IgD-negative memory B cell (primary cell): ENCODE data around the gene SMPDL3A. TPM values are rescaled to one million over a fixed set of nuclear protein-coding genes. Genes with fewer than 3 reads are reported as not detected.
A peak's percentile ranks its signal among the peaks of the same experiment; 100 is the strongest.
"Not testable (repeated sequence)": the region's sequence is repeated elsewhere in the genome, so short reads cannot be mapped to it uniquely, and the experiment has no call there.

Experiments
- H3K27ac Mint-ChIP-seq, 3 donors: one replicate each; pipeline ENCODE4 v1.8.0; 2020 to 2022; ENCODE audit warnings: mild to moderate bottlenecking in 3 of 3, mixed read lengths in 3 of 3, moderate library complexity in 1 of 3
- H3K27me3 Mint-ChIP-seq: one replicate; pipeline ENCODE4 v1.8.0; 2021; ENCODE audit warnings: mixed read lengths
- H3K36me3 Mint-ChIP-seq: one replicate; pipeline ENCODE4 v1.8.0; 2020; ENCODE audit warnings: mild to moderate bottlenecking, mixed read lengths
- H3K4me1 Mint-ChIP-seq, 3 donors: one replicate each; pipeline ENCODE4 v1.8.0; 2020 to 2022; ENCODE audit warnings: mixed read lengths in 3 of 3, mild to moderate bottlenecking in 1 of 3
- H3K4me3 Mint-ChIP-seq, 4 donors: one replicate each; pipeline ENCODE4 v1.8.0; 2020 to 2022; ENCODE audit warnings: mild to moderate bottlenecking in 4 of 4, mixed read lengths in 4 of 4, moderate library complexity in 3 of 4
- H3K9me3 Mint-ChIP-seq, 3 donors: one replicate each; pipeline ENCODE4 v1.8.0; 2020 to 2021; ENCODE audit warnings: mixed read lengths in 3 of 3, mild to moderate bottlenecking in 1 of 3
- polyA plus RNA-seq: library from polyadenylated mRNA; unstranded; fragments of 300-500 nt; fragmentation: Illumina TruSeq; gene quantifications from one replicate; pipeline ENCODE4 v1.2.3, GENCODE V29; 2021

SMPDL3A gene, protein sequence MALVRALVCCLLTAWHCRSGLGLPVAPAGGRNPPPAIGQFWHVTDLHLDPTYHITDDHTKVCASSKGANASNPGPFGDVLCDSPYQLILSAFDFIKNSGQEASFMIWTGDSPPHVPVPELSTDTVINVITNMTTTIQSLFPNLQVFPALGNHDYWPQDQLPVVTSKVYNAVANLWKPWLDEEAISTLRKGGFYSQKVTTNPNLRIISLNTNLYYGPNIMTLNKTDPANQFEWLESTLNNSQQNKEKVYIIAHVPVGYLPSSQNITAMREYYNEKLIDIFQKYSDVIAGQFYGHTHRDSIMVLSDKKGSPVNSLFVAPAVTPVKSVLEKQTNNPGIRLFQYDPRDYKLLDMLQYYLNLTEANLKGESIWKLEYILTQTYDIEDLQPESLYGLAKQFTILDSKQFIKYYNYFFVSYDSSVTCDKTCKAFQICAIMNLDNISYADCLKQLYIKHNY
- polyA plus RNA-seq, result 1.4 TPM

DNA sequence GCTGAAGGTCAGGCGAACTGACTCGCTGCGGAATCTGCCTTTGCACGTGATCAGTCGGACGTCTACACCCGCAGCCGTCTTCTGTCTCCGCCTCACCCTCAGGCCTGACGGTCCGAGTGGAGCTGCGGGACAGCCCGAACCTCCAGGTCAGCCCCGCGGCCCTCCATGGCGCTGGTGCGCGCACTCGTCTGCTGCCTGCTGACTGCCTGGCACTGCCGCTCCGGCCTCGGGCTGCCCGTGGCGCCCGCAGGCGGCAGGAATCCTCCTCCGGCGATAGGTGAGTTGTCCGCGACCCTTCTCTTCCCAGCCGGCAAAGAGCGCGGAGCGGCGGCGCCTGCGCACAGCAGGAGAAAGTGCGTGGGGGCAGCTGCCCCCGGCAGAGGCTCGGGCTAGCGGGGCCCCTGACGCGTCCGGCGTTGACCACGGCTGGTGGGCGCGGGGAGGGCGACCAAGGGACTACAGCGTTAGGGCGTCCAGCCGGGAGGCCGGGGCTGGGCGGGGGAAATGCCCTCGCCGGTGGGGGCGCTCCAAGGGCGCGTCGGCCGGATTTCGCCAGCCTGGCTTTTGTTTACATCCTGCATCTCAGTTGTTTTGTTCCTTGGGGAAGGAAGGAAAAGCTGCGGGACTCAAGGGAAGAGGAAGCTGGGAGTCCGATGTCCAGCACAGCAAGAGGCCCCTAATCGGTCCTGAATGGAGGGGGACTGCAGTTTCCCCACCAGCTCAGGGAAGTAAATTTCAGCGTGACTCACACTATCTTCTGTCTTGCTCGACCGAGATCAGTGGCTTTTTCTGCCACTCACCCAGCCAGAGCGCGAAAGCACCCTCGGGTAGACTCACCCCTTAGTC lies at the start of gene SMPDL3A:
Gene SMPDL3A (plus strand): TSS at position 77 of the 846 bp plus-strand sequence. CDS start 89 bp downstream, at position 166.
- Mint-ChIP-seq H3K4me3 (peak within 1 kb of the TSS; percentile 81 to 95 (median 89)), H3K27ac (peak within 1 kb of the TSS; percentile 3 to 87 (median 14)), H3K36me3 (no peaks in the 10 kb centered on the region), H3K27me3 (peaks cover 21% of the 10 kb centered on the region), H3K4me1 (peaks cover 10 to 22% (median 20%) of the 10 kb centered on the region in 3 donors), H3K9me3 (no peaks in the 10 kb centered on the region)

DNA sequence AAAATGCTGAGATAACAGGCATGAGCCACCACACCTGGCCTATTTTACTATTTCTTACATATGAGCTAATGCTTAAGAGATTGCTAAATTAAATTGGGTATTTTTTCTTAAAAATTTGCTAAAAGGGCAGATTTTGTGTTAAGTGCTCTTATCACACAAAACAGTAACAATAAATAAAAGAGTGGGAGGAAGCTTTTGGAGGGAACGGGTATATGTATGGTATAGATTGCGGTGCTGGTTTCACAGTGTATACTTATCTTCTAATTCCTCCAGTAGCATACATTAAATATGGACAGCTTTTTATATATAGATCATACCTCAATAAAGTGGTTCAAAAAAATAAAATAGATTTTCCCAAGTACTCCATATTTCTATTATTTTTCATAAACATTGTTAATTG lies 49.0 kb upstream of the SMPDL3A start:
- Mint-ChIP-seq H3K4me3 (no peak overlapping the region), H3K27ac (no peak overlapping the region), H3K27me3 (peaks cover 7% of the 10 kb centered on the region), H3K4me1 (peaks cover 0 to 5% (median 0%) of the 10 kb centered on the region in 3 donors), H3K9me3 (no peaks in the 10 kb centered on the region), H3K36me3 (no peaks in the 10 kb centered on the region)

DNA sequence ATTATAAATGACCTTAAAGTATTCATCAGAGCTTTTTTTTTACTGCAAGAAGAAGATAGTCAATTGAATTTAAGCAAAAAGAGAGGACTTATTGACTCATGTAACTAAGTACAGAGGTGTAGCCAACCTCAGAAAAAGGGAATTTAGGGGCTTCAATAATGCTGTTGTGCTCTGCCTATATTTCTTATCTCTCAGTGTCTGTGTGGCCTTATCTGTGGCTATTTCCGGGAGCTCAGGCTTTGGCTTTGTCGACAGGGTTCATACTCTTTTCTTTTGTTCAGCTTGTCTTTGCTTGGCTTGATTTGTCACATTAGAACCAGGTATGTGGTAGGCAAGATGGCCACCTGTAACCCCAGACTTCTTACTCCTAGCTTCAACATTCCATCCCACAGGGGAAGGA lies 48.1 kb upstream of the SMPDL3A start:
- Mint-ChIP-seq H3K4me1 (peaks cover 0 to 5% (median 0%) of the 10 kb centered on the region in 3 donors), H3K4me3 (peak overlapping the region in 1 of 4 donors; percentile 28), H3K36me3 (no peaks in the 10 kb centered on the region), H3K9me3 (no peaks in the 10 kb centered on the region), H3K27ac (no peak overlapping the region), H3K27me3 (peaks cover 4% of the 10 kb centered on the region)

DNA sequence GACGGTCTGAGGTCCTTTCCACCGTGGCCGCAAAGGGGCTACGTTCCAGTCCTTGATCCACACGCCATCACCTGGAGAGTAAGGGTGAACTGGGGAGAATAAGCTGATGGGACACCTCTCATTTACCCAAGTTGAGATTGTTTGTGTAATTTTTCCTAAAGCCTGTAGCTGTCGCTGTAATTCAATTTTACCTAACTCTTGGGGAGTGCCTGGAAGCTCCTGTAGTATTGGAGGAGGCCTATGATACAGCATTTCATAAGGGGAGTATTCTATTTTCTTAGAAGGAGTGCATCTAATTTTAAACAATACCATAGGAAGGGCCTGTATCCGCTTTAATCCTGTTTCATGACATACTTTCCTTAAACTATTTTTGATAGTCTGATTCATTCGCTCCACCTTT lies 44.8 kb upstream of the SMPDL3A start:
- H3K4me1 Mint-ChIP-seq, result peaks cover 4 to 18% (median 10%) of the 10 kb centered on the region in 3 donors
- H3K36me3 Mint-ChIP-seq, H3K27me3 Mint-ChIP-seq, H3K27ac Mint-ChIP-seq, H3K4me3 Mint-ChIP-seq, H3K9me3 Mint-ChIP-seq: not testable (repeated sequence)

DNA sequence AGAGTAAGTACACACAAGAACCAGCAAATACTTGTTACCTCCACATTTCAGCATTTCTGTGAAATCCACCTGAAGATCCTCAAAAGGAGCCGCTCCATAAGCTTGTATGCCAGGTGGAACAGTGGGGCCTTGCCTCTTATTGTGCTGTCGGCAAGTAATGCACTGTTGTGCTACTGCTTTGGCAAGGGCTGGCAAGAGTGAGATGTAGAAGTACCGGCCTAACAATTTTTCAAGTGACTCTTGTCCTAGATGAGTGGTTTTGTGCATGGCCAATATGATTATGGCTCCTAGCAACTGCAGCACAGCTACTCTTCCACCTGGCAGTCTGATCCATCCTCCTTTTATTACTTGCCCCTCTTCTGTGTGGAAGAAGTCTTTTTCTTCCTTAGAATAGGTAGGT lies 44.2 kb upstream of the SMPDL3A start:
- peaks cover 4 to 23% (median 12%) of the 10 kb centered on the region in 3 donors for H3K4me1 Mint-ChIP-seq
- not testable (repeated sequence) for H3K9me3 Mint-ChIP-seq, H3K27me3 Mint-ChIP-seq, H3K27ac Mint-ChIP-seq, H3K36me3 Mint-ChIP-seq
- H3K4me3 Mint-ChIP-seq, result peak overlapping the region in 2 of 4 donors; percentile 12 to 39

DNA sequence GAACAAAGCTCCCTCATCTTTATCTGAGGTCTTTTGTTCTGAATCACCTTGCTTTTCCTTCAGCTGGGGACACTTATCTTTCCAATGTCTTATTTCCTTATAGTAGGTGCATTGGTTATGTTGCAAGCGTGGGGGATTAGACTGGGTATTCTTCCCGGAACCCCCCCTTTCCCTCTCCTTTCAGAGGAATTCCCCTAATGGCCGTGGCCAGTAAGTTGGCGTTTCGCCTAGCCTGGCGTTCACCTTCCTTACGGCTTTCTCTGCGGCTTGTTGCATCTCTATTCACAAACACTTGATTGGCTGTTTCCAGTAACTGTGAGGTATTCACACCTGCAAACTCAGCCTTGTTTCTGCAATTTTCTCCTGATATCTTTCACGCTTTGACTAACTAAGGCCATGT lies 42.4 kb upstream of the SMPDL3A start:
- Mint-ChIP-seq H3K27ac (no peak overlapping the region), H3K4me3 (no peak overlapping the region), H3K9me3 (peaks cover 0 to 5% (median 0%) of the 10 kb centered on the region in 3 donors), H3K36me3 (no peaks in the 10 kb centered on the region), H3K27me3 (peaks cover 4% of the 10 kb centered on the region), H3K4me1 (peaks cover 15 to 30% (median 25%) of the 10 kb centered on the region in 3 donors)

DNA sequence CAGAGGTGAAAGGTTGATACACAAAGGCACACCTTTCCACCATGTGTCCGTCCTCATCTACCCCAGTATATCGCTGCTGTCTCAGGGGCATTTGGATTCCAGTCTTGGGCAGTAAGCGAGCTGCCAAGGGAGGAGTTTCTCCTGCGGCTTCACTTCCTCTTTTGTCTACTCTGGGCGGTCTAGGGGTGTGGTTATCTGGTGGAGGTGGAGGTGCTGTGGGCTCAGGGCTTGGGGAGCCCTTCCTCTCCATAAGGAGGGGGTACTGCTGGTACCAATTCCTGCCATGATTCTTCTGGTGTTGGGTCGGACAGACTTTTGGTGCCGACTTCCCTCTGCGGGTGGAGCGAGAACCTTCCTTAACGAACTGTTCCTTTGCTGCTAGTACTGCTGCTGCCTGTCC lies 41.5 kb upstream of the SMPDL3A start:
- no peaks in the 10 kb centered on the region for H3K36me3 Mint-ChIP-seq
- H3K27ac Mint-ChIP-seq, result peak overlapping the region in 1 of 3 donors; percentile 5
- H3K27me3 Mint-ChIP-seq, result peaks cover 4% of the 10 kb centered on the region
- peaks cover 0 to 5% (median 0%) of the 10 kb centered on the region in 3 donors for H3K9me3 Mint-ChIP-seq
- peaks cover 22 to 36% (median 31%) of the 10 kb centered on the region in 3 donors for H3K4me1 Mint-ChIP-seq
- H3K4me3 Mint-ChIP-seq, result peak overlapping the region in 2 of 4 donors; percentile 9 to 45

DNA sequence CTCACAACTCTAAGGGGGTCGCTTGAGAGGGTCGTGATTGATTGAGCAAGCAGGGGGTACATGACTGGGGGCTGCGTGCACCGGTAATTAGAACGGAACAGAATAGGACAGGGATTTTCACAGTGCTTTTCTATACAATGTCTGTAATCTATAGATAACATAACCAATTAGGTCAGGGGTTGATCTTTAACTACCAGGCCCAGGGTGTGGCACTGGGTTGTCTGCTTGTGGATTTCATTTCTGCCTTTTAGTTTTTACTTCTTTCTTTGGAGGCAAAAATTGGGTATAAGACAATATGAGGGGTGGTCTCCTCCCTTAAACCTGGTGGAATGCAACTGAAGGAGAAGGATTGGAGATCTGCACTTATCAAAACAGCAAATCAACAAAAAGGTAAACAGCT lies 40.1 kb upstream of the SMPDL3A start:
- not testable (repeated sequence) for H3K27ac Mint-ChIP-seq, H3K27me3 Mint-ChIP-seq, H3K9me3 Mint-ChIP-seq, H3K36me3 Mint-ChIP-seq
- Mint-ChIP-seq H3K4me3 (peak overlapping the region in 1 of 4 donors; percentile 36), H3K4me1 (peaks cover 27 to 45% (median 34%) of the 10 kb centered on the region in 3 donors)

DNA sequence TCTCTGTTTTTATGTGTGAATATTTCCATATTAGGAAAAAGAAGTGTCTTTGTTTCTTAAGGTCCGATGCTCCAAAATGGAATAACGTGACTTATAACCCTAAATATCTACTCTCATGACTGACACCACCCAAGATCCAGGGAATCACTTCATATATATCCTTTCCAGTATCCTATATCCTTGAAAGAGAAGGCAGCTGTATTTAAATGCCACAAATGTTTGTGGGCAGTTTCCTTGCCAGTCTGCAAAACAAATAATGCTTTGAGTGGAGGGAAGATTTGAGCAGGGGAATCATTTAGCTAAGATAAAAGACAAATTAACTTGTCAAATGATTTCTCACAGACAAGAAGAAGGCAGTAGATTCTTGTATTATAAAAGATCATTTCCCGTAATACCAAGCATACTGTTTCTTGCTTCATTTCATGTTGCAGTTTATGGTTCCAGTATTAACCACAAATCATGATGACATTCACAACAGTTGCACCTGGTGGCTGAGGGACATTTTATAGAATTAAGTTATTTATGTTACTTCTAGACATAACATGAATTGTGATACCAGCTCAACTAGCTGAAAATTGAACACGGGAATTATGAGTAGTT lies 39.5 kb upstream of the SMPDL3A start:
- no peak overlapping the region for H3K27ac Mint-ChIP-seq
- no peaks in the 10 kb centered on the region for H3K36me3 Mint-ChIP-seq
- peak overlapping the region in 1 of 4 donors; percentile 36 for H3K4me3 Mint-ChIP-seq
- H3K4me1 Mint-ChIP-seq, result peaks cover 27 to 41% (median 34%) of the 10 kb centered on the region in 3 donors
- H3K9me3 Mint-ChIP-seq, result peaks cover 0 to 5% (median 0%) of the 10 kb centered on the region in 3 donors
- no peaks in the 10 kb centered on the region for H3K27me3 Mint-ChIP-seq

DNA sequence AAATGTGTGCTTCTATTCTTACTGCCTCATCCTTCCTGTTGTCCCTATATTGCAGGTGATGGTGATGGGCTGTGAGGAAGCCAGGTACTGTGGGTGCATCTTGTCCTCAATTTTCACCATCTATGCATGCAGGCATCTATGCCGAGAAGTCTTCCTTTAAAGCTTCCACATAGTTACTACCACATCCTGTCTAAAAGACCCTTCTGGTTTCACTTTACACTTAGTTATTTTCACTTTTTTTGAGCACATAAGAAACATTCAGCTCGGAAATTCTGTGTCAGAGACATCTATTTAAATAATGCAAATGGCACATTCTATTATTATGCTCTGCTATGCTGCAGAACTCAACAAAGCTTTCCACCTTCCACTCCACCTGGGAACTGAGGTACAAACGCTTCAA lies 37.7 kb upstream of the SMPDL3A start:
- Mint-ChIP-seq H3K27me3 (no peaks in the 10 kb centered on the region), H3K36me3 (no peaks in the 10 kb centered on the region), H3K9me3 (peaks cover 0 to 5% (median 0%) of the 10 kb centered on the region in 3 donors), H3K4me3 (peak overlapping the region; percentile 10 to 80 (median 46)), H3K4me1 (peaks cover 28 to 41% (median 34%) of the 10 kb centered on the region in 3 donors), H3K27ac (peak overlapping the region in 2 of 3 donors; percentile 12 to 37)

DNA sequence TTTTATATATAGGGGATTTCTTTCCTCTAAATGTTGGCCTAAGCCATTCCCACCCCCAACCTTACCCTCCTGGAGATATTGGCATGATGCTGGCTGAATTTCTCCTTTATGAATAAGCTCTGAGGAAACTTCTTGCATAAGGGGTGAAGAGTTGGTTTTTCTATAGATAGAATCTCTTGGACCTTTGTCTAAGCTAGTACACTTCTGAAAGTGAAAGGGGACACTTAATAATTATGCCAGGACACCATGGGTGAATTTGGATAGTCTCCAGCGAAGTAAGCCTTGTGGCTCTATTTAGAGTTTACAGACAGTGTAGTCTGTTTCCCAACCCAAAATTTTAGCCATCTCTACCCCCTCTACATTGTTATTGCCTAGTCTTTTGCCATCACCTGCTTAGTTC lies 36.6 kb upstream of the SMPDL3A start:
- H3K9me3 Mint-ChIP-seq, result peaks cover 0 to 5% (median 0%) of the 10 kb centered on the region in 3 donors
- peaks cover 28 to 40% (median 31%) of the 10 kb centered on the region in 3 donors for H3K4me1 Mint-ChIP-seq
- peak overlapping the region in 3 of 4 donors; percentile 30 to 60 (median 55) for H3K4me3 Mint-ChIP-seq
- no peaks in the 10 kb centered on the region for H3K27me3 Mint-ChIP-seq
- no peaks in the 10 kb centered on the region for H3K36me3 Mint-ChIP-seq
- peak overlapping the region in 2 of 3 donors; percentile 15 to 32 for H3K27ac Mint-ChIP-seq

DNA sequence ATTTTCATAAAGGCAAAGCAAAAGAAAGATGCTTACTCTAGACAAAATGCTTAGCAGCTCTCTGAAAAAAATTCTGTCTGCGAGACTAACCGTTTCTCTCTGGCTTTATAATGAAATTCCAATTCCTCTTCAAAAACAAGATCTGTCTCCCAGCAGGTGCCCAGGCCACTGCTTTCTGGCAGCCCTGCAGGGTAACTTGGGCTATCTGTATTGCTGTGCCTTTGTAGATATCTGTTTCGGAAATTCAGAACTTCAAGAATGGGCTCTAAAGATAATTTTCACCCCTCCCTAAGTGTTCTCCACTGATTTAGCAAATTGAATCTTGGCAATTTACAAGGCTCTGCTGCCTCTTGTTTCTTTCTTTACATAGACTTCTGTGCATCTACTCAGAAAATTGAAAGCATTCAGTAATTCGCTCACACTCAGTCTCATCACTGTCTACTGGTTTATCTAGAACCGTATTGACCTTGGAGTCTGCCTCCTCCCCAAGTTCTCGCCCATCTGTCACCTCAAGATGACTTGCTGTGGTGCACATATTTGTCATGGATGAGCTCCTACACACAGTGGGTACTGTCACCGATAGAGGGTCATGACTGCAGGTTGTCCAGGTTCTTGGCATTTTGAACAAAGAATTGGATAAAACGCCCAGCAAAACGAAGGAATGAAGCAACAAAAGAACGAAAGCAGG lies 35.9 kb upstream of the SMPDL3A start:
- Mint-ChIP-seq H3K4me3 (peak overlapping the region; percentile 22 to 88 (median 72)), H3K27ac (peak overlapping the region in 1 of 3 donors; percentile 32), H3K27me3 (no peaks in the 10 kb centered on the region), H3K4me1 (peaks cover 24 to 33% (median 25%) of the 10 kb centered on the region in 3 donors), H3K9me3 (peaks cover 0 to under 1% (median 0%) of the 10 kb centered on the region in 3 donors), H3K36me3 (no peaks in the 10 kb centered on the region)

DNA sequence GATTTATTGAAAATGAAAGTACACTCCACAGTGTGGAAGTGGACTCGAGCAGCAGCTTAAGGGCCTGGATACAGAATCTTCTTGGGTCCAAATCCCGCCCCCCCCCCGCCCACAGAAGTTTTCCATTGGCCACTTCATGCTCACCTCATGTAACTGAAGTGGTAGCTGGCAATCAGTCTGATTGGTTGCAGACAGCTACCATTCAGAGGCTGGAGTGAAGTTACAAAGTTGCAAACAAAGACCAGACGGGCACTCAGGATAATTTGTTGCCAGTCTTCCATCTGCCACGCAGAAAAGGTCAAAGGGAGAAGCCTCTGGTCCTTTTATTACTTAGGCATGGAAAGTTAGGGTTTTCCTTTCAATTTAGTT lies 35.4 kb upstream of the SMPDL3A start:
- no peaks in the 10 kb centered on the region for H3K9me3 Mint-ChIP-seq
- no peaks in the 10 kb centered on the region for H3K36me3 Mint-ChIP-seq
- no peaks in the 10 kb centered on the region for H3K27me3 Mint-ChIP-seq

DNA sequence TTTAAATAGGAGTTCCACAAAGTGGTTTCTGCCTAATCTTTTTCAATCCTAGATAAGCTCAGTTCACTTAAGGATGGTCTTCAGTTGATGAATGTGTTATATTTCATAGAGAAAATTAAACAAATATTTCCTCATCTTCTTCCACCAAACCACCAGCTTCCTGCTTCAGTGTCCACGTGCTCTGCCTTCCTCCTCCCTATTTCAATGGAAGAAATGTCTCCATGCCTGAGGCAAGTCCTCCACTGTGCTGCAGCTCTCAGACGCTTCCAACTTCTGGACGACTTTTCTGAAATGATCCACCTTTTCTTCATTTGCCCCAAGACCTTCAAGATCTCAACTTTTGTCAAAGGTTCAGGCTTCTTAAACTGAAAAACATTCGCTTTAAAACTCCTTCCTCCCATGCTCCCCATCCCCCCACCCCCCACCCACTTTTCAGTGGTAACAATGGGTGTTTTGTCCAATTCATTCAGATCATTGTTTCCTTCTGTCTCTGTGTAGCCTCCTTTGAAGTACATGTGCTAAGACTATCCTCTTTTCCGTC lies 34.8 kb upstream of the SMPDL3A start:
- H3K36me3 Mint-ChIP-seq, result no peaks in the 10 kb centered on the region
- peaks cover 29 to 36% (median 30%) of the 10 kb centered on the region in 3 donors for H3K4me1 Mint-ChIP-seq
- H3K27me3 Mint-ChIP-seq, result no peaks in the 10 kb centered on the region
- peak overlapping the region in 1 of 4 donors; percentile 7 for H3K4me3 Mint-ChIP-seq
- no peak overlapping the region for H3K27ac Mint-ChIP-seq
- H3K9me3 Mint-ChIP-seq, result no peaks in the 10 kb centered on the region

More for the DNA sequence above, 35.4 kb upstream of the SMPDL3A start:
- Mint-ChIP-seq H3K4me3 (peak overlapping the region in 3 of 4 donors; percentile 22 to 88 (median 60)), H3K27ac (no peak overlapping the region), H3K4me1 (peaks cover 24 to 33% (median 24%) of the 10 kb centered on the region in 3 donors)
